GM12878 (cell line): ENCODE measurements around the gene SIAH2. TPM values are rescaled to one million over a fixed set of nuclear protein-coding genes. Genes with fewer than 3 reads are reported as not detected.
A peak's percentile ranks its signal among the peaks of the same experiment; 100 is the strongest.

ENCODE experiments used
- ESRRA ChIP-seq: IDR thresholded peaks from 2 replicates; pipeline ENCODE4 v1.6.1; 2012; ENCODE audit warnings: mild to moderate bottlenecking, low read length, improper control_type of control experiment
- ETV6 ChIP-seq, 2 experiments: fragments of 450-650 bp in 1 of 2; IDR thresholded peaks in 1 of 2; conservative IDR thresholded peaks in 1 of 2; 2 replicates each; pipeline ENCODE4 v1.6.1; 2014; ENCODE audit warnings: antibody characterized with exemption in 1 of 2, borderline replicate concordance in 1 of 2, low read depth in 1 of 2, mild to moderate bottlenecking in 1 of 2, moderate library complexity in 1 of 2
- FOXK2 ChIP-seq: fragments of 450-650 bp; IDR thresholded peaks from 2 replicates; pipeline ENCODE4 v1.6.1; 2017; ENCODE audit warnings: mild to moderate bottlenecking, moderate library complexity
- GABPA ChIP-seq: IDR thresholded peaks from 2 replicates; pipeline ENCODE4 v1.6.1; 2014; ENCODE audit warnings: antibody characterized with exemption, low read depth, mild to moderate bottlenecking, inconsistent platforms
- MTA3 ChIP-seq: IDR thresholded peaks from 2 replicates; pipeline ENCODE4 v1.6.1; 2012; ENCODE audit warnings: low read length, inconsistent platforms, borderline replicate concordance
- NFXL1 ChIP-seq: fragments of 450-650 bp; IDR thresholded peaks from 2 replicates; pipeline ENCODE4 v1.6.1; 2017; ENCODE audit warnings: antibody characterized with exemption, mild to moderate bottlenecking, borderline replicate concordance
- NR2C1 ChIP-seq: fragments of 450-650 bp; IDR thresholded peaks from 2 replicates; pipeline ENCODE4 v1.6.1; 2017; ENCODE audit warnings: antibody characterized with exemption, mild to moderate bottlenecking, moderate library complexity
- POLR2A ChIP-seq: IDR thresholded peaks from 2 replicates; pipeline ENCODE4 v1.6.1; 2011; ENCODE audit warnings: low read depth, mild to moderate bottlenecking, low read length
- RB1 ChIP-seq: fragments of 450-650 bp; formaldehyde crosslinking; IDR thresholded peaks from 2 replicates; pipeline ENCODE4 v1.6.1; 2017; ENCODE audit warnings: mild to moderate bottlenecking, borderline replicate concordance
- RCOR1 ChIP-seq: conservative IDR thresholded peaks from 2 replicates; pipeline ENCODE4 v1.6.1; 2012; ENCODE audit warnings: low read depth, low read length, improper control_type of control experiment
- SREBF1 ChIP-seq: IDR thresholded peaks from 2 replicates; pipeline ENCODE4 v1.6.1; 2012; ENCODE audit warnings: mild to moderate bottlenecking, low read length
- SREBF2 ChIP-seq: IDR thresholded peaks from 2 replicates; pipeline ENCODE4 v1.6.1; 2012; ENCODE audit warnings: mild to moderate bottlenecking, low read length
- STAT3 ChIP-seq: IDR thresholded peaks from 2 replicates; pipeline ENCODE4 v1.6.1; 2011; ENCODE audit warnings: low read depth, low read length, improper control_type of control experiment
- WRNIP1 ChIP-seq: IDR thresholded peaks from 2 replicates; pipeline ENCODE4 v1.6.1; 2011; ENCODE audit warnings: low read depth, low read length, improper control_type of control experiment, borderline replicate concordance
- ZBED1 ChIP-seq: IDR thresholded peaks from 2 replicates; pipeline ENCODE4 v1.6.1; 2016; ENCODE audit warnings: borderline replicate concordance
- ZSCAN29 ChIP-seq: fragments of 450-650 bp; IDR thresholded peaks from 2 replicates; pipeline ENCODE4 v1.6.1; 2017; ENCODE audit warnings: mild to moderate bottlenecking, moderate library complexity
- polyA plus RNA-seq, 11 experiments: library from polyadenylated mRNA; depleted of rRNA in 4 of 11; unstranded in 6 of 11; stranded (reverse) in 5 of 11; fragments of >200 nt; fragmentation: Nextera tagmentation in 4 of 11; fragmentation: Illumina TruSeq in 1 of 11; extraction: Ambion mirVana in 4 of 11; extraction: Trizol in 1 of 11; gene quantifications; 1 replicate in 1 of 11; 2 replicates in 10 of 11; pipeline versions ENCODE4 v1.2.1 to v1.2.3, GENCODE V29; 2011 to 2016; ENCODE audit warnings: inconsistent platforms in 2 of 11, missing spikeins in 2 of 11, low read depth in 1 of 11
- total RNA-seq, 4 experiments: library from RNA; depleted of rRNA in 3 of 4; stranded (reverse); fragments of >200 nt in 3 of 4; fragmentation: Illumina TruSeq in 1 of 4; extraction: Trizol in 1 of 4; gene quantifications; 2 replicates each; pipeline versions ENCODE4 v1.2.1 to v1.2.3, GENCODE V29; 2013 to 2021
- TF ChIP-seq, protein P1 (sequence below): fragments of 450-650 bp; IDR thresholded peaks from 2 replicates; pipeline ENCODE4 v1.6.1; 2017; ENCODE audit warnings: mild to moderate bottlenecking, moderate library complexity
- TF ChIP-seq, protein P2 (sequence below): fragments of 450-650 bp; IDR thresholded peaks from 2 replicates; pipeline ENCODE4 v1.6.1; 2016; ENCODE audit warnings: mild to moderate bottlenecking, moderate library complexity, borderline replicate concordance
- TF ChIP-seq, protein P3 (sequence below): IDR thresholded peaks from 2 replicates; pipeline ENCODE4 v1.6.1; 2011; ENCODE audit warnings: low read depth, mild to moderate bottlenecking, low read length, moderate library complexity, borderline replicate concordance; ENCODE audit errors: extremely low read depth
- TF ChIP-seq, protein P4 (sequence below): fragments of 450-650 bp; IDR thresholded peaks from 2 replicates; pipeline ENCODE4 v1.6.1; 2017; ENCODE audit warnings: borderline replicate concordance
- TF ChIP-seq, protein P5 (sequence below): IDR thresholded peaks from 2 replicates; pipeline ENCODE4 v1.6.1; 2012; ENCODE audit warnings: low read depth, low read length, improper control_type of control experiment

The SIAH2 gene
- total and polyA plus RNA-seq, 10 of the 15 experiments (the other 5 are each of a cell fraction or from before 2014, with no cell fraction given), result 3.3 to 51.5 (median 29.7) TPM

DNA sequence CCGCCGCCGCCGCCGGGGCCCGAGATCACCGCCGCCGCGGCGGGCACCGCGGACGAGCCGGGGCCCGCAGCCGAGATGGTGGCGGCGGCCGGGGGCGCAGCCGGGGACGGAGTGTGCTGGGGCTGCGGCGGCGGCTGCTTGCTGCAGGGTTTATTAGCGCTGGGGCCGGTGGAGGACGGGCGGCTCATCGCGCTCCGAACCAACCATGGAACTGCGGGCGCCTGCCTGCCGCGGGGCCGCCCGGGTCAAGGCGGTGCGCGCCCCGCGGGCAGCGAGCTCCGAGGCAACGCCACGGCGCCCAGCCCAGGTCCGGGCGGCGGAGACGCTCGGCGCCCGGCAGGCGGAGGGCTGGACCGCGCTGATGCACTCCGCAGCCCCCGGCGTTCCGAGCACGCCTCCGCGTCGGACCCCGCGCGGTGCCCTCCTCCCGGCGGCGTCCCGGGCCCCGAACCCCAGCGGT, 277 bp downstream of the SIAH2 start (continued):
- TF ChIP-seq, protein P1, sequence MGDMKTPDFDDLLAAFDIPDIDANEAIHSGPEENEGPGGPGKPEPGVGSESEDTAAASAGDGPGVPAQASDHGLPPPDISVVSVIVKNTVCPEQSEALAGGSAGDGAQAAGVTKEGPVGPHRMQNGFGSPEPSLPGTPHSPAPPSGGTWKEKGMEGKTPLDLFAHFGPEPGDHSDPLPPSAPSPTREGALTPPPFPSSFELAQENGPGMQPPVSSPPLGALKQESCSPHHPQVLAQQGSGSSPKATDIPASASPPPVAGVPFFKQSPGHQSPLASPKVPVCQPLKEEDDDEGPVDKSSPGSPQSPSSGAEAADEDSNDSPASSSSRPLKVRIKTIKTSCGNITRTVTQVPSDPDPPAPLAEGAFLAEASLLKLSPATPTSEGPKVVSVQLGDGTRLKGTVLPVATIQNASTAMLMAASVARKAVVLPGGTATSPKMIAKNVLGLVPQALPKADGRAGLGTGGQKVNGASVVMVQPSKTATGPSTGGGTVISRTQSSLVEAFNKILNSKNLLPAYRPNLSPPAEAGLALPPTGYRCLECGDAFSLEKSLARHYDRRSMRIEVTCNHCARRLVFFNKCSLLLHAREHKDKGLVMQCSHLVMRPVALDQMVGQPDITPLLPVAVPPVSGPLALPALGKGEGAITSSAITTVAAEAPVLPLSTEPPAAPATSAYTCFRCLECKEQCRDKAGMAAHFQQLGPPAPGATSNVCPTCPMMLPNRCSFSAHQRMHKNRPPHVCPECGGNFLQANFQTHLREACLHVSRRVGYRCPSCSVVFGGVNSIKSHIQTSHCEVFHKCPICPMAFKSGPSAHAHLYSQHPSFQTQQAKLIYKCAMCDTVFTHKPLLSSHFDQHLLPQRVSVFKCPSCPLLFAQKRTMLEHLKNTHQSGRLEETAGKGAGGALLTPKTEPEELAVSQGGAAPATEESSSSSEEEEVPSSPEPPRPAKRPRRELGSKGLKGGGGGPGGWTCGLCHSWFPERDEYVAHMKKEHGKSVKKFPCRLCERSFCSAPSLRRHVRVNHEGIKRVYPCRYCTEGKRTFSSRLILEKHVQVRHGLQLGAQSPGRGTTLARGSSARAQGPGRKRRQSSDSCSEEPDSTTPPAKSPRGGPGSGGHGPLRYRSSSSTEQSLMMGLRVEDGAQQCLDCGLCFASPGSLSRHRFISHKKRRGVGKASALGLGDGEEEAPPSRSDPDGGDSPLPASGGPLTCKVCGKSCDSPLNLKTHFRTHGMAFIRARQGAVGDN, result no peak
- TF ChIP-seq SREBF2 (no peak), ZSCAN29 (0 out of 2 replicates have a peak, but pooled peaks have one; percentile 6), STAT3 (no peak), WRNIP1 (no peak), FOXK2 (no peak), GABPA (no peak), RCOR1 (no peak), MTA3 (no peak), POLR2A (no peak), ETV6 (conservative IDR thresholded peaks at IDR 0.05 in 1 of 2, IDR thresholded peaks at IDR 0.05 in 1 of 2; ENCODE audit: borderline replicate concordance in 1 of 2, low read depth in 1 of 2) (no peak), NR2C1 (peak; percentile 48; the same call in 1 of the 2 replicates), NFXL1 (no peak), RB1 (no peak), SREBF1 (no peak), ESRRA (no peak), ZBED1 (no peak)
- TF ChIP-seq, protein P2, sequence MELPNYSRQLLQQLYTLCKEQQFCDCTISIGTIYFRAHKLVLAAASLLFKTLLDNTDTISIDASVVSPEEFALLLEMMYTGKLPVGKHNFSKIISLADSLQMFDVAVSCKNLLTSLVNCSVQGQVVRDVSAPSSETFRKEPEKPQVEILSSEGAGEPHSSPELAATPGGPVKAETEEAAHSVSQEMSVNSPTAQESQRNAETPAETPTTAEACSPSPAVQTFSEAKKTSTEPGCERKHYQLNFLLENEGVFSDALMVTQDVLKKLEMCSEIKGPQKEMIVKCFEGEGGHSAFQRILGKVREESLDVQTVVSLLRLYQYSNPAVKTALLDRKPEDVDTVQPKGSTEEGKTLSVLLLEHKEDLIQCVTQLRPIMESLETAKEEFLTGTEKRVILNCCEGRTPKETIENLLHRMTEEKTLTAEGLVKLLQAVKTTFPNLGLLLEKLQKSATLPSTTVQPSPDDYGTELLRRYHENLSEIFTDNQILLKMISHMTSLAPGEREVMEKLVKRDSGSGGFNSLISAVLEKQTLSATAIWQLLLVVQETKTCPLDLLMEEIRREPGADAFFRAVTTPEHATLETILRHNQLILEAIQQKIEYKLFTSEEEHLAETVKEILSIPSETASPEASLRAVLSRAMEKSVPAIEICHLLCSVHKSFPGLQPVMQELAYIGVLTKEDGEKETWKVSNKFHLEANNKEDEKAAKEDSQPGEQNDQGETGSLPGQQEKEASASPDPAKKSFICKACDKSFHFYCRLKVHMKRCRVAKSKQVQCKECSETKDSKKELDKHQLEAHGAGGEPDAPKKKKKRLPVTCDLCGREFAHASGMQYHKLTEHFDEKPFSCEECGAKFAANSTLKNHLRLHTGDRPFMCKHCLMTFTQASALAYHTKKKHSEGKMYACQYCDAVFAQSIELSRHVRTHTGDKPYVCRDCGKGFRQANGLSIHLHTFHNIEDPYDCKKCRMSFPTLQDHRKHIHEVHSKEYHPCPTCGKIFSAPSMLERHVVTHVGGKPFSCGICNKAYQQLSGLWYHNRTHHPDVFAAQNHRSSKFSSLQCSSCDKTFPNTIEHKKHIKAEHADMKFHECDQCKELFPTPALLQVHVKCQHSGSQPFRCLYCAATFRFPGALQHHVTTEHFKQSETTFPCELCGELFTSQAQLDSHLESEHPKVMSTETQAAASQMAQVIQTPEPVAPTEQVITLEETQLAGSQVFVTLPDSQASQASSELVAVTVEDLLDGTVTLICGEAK, result no peak
- TF ChIP-seq, protein P3, sequence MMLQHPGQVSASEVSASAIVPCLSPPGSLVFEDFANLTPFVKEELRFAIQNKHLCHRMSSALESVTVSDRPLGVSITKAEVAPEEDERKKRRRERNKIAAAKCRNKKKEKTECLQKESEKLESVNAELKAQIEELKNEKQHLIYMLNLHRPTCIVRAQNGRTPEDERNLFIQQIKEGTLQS, result no peak
- TF ChIP-seq, protein P4, sequence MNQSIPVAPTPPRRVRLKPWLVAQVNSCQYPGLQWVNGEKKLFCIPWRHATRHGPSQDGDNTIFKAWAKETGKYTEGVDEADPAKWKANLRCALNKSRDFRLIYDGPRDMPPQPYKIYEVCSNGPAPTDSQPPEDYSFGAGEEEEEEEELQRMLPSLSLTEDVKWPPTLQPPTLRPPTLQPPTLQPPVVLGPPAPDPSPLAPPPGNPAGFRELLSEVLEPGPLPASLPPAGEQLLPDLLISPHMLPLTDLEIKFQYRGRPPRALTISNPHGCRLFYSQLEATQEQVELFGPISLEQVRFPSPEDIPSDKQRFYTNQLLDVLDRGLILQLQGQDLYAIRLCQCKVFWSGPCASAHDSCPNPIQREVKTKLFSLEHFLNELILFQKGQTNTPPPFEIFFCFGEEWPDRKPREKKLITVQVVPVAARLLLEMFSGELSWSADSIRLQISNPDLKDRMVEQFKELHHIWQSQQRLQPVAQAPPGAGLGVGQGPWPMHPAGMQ, result no peak
- TF ChIP-seq, protein P5, sequence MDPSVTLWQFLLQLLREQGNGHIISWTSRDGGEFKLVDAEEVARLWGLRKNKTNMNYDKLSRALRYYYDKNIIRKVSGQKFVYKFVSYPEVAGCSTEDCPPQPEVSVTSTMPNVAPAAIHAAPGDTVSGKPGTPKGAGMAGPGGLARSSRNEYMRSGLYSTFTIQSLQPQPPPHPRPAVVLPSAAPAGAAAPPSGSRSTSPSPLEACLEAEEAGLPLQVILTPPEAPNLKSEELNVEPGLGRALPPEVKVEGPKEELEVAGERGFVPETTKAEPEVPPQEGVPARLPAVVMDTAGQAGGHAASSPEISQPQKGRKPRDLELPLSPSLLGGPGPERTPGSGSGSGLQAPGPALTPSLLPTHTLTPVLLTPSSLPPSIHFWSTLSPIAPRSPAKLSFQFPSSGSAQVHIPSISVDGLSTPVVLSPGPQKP, result no peak
